Activated CD4-positive, alpha-beta T cell treated with anti-CD3 and anti-CD28 coated beads for 36 hours (primary cell): ENCODE measurements around the gene NCF4. TPM values are rescaled to one million over a fixed set of nuclear protein-coding genes. Genes with fewer than 3 reads are reported as not detected.

ENCODE experiments used
- ATAC-seq: fragments of 200-7000 bp; cut with Tn5 transposase; one replicate; pipeline ENCODE4 v1.10.0; 2021; ENCODE audit warnings: mild to moderate bottlenecking, moderate library complexity
- CTCF ChIA-PET: fragments of 350-600 bp; sonication (Branson Sonifier 250); formaldehyde crosslinking; loops from one replicate; lab custom pipeline; 2021; ENCODE audit warnings: antibody characterized with exemption; lab: Charles Lee
- POLR2A ChIA-PET: fragments of 350-600 bp; sonication (Branson Sonifier 250); formaldehyde crosslinking; loops from one replicate; lab custom pipeline; 2021; ENCODE audit warnings: antibody characterized with exemption, inconsistent platforms; lab: Charles Lee
- DNase-seq: peaks from one replicate; pipeline ENCODE4 v3.0.0-alpha.2; 2020
- H3K27ac Mint-ChIP-seq: one replicate; pipeline ENCODE4 v1.8.0; 2021; ENCODE audit warnings: mixed read lengths
- H3K27me3 Mint-ChIP-seq: one replicate; pipeline ENCODE4 v1.8.0; 2021; ENCODE audit warnings: mixed read lengths
- H3K36me3 Mint-ChIP-seq: one replicate; pipeline ENCODE4 v1.8.0; 2021; ENCODE audit warnings: low read depth, mixed read lengths
- H3K4me1 Mint-ChIP-seq: one replicate; pipeline ENCODE4 v1.8.0; 2021; ENCODE audit warnings: mixed read lengths
- H3K4me3 Mint-ChIP-seq: one replicate; pipeline ENCODE4 v1.8.0; 2021; ENCODE audit warnings: mild to moderate bottlenecking, moderate library complexity, mixed read lengths
- H3K9me3 Mint-ChIP-seq: one replicate; pipeline ENCODE4 v1.8.0; 2021; ENCODE audit warnings: low read depth, mixed read lengths
- intact Hi-C, 2 experiments: fragments of 100-400 bp; cut with DNase I in 1 of 2; cut with micrococcal nuclease in 1 of 2; formaldehyde crosslinking; loops; one replicate each; pipeline versions ENCODE4 v1.14.2 to v1.15.1; 2022 to 2024; cut with DNase I, micrococcal nuclease
- total RNA-seq, 2 experiments: library from RNA; stranded (reverse); gene quantifications; one replicate each; pipeline ENCODE4 v1.2.3, GENCODE V29; 2021

The NCF4 gene
- total RNA-seq, 2 experiments from 2014 or later, result 3.8 to 3.9 TPM

GRCh38 chr22:36925388-36926290, 64.8 kb downstream of the NCF4 start:
- ATAC-seq (no peak), DNase-seq (no peak)
- Mint-ChIP-seq H3K36me3 (no peaks in the 10 kb centered on the region), H3K4me1 (no peaks in the 10 kb centered on the region), H3K9me3 (no peaks in the 10 kb centered on the region), H3K27me3 (peaks cover 5% of the 10 kb centered on the region), H3K27ac (no peak overlapping the region), H3K4me3 (no peak overlapping the region)
- CTCF ChIA-PET, result interaction anchor here (0.6 kb wide), 1 partner anchor 48 kb away, joined by 3 read pairs; no protein-coding TSS in a partner anchor
- POLR2A ChIA-PET, result no interaction called here
- intact Hi-C loops, result no loop called here

GRCh38 chr22:36926309-36926708, 65.5 kb downstream of the NCF4 start:
- ATAC-seq, result no peak
- Mint-ChIP-seq H3K4me3 (no peak overlapping the region), H3K4me1 (no peaks in the 10 kb centered on the region)

GRCh38 chr22:36926721-36927435, 66.1 kb downstream of the NCF4 start:
- Mint-ChIP-seq H3K27ac (no peak overlapping the region), H3K27me3 (no peaks in the 10 kb centered on the region), H3K4me3 (no peak overlapping the region), H3K9me3 (no peaks in the 10 kb centered on the region), H3K36me3 (no peaks in the 10 kb centered on the region), H3K4me1 (no peaks in the 10 kb centered on the region)
- CTCF ChIA-PET, result interaction anchor here (0.6 to 1.1 kb wide), 2 partner anchors 48 to 49 kb away, joined by 3 read pairs; no protein-coding TSS in a partner anchor
- POLR2A ChIA-PET, result no interaction called here
- ATAC-seq (no peak), DNase-seq (no peak)
- intact Hi-C loops, result no loop called here

More at GRCh38 chr22:36926309-36926708, 65.5 kb downstream of the NCF4 start:
- ChIA-PET POLR2A (no interaction called here), CTCF (interaction anchor here (0.6 kb wide), 1 partner anchor 49 kb away, joined by 3 read pairs; no protein-coding TSS in a partner anchor)
- H3K9me3 Mint-ChIP-seq, result no peaks in the 10 kb centered on the region
- H3K27ac Mint-ChIP-seq, result no peak overlapping the region
- no peaks in the 10 kb centered on the region for H3K27me3 Mint-ChIP-seq
- no peak for DNase-seq
- intact Hi-C loops, result no loop called here
- H3K36me3 Mint-ChIP-seq, result no peaks in the 10 kb centered on the region

Other genes with a start within 250 kb of the NCF4 start
- gene CACNG2, start 157.3 kb upstream of the NCF4 start, total RNA-seq, result not detected
- gene IFT27, start 84.9 kb upstream of the NCF4 start, total RNA-seq, result 10 to 100 TPM; 14.9 to 21.6 TPM
- not detected for gene PVALB, start 44.0 kb upstream of the NCF4 start, total RNA-seq
- under 1 TPM; 0.30 to 0.54 TPM for gene CSF2RB, start 52.6 kb downstream of the NCF4 start, total RNA-seq
- gene TST, start 158.4 kb downstream of the NCF4 start, total RNA-seq, result 1 to 10 TPM; 1.8 to 2.1 TPM
- 10 to 100 TPM; 10.6 to 11.0 TPM for gene MPST, start 158.7 kb downstream of the NCF4 start, total RNA-seq
- 10 to 100 TPM; 32.5 to 36.8 TPM for gene KCTD17, start 190.7 kb downstream of the NCF4 start, total RNA-seq
- gene TMPRSS6, start 248.7 kb downstream of the NCF4 start, total RNA-seq, result 10 to 100 TPM; 17.6 to 20.2 TPM